GM19438 (cell line): ENCODE results near the gene STRIP1.

Source experiments
- ATAC-seq: cut with Tn5 transposase; IDR thresholded peaks from one replicate; pipeline ENCODE4 v1.9.1; 2021; ENCODE audit warnings: low read depth; ENCODE audit not compliant: unreplicated experiment

Gene STRIP1

DNA sequence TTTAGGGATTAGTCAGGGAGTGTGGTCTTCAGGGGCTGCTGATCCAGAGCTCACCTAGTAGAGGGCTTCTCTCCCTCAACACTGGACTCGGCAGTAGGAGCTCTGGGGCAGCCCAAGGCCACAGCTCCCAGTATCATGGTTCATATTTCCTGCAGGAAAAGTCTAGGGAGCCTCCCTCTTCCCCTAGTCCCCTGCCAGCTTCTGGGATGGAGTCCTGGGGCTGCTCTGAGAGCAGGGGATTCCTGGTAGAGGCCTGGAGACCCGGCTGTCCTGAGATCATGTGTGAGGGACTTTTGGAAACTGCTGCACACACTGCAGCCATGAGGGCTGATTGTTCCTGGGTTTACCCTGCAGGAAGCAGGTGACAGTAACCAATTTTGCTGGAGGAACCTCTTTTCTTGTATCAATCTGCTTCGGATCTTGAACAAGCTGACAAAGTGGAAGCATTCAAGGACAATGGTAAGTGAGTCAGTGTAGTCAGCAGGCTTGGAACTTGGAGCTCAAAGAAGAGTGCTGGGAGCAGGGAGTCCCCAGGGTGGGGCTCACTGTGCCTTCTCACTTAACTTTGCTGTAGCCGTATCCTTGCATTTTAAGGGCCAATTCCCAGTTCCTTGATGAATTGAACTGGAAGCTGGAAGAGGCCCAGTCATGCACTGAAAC is 16.3 kb downstream of the STRIP1 start:
- ATAC-seq: no peak

DNA sequence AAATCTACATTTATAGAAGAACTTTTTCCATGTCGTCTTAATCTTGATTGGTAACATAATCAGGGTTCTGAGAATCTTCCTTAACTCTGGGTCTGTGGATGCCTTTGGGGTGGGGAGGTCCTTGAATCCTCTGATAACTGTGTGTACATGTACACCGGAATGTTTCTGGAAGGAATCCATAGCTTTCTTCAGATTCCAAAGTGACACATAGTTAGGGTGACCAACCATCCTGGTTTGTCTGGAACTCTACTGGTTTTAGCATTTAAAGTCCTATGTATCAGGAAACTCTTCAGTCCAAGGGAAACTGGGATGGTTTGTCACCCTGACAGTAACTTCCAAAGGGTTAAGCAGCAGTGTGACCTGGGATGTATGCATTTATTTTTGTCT is 16.8 kb downstream of the STRIP1 start:
- no peak for ATAC-seq

DNA sequence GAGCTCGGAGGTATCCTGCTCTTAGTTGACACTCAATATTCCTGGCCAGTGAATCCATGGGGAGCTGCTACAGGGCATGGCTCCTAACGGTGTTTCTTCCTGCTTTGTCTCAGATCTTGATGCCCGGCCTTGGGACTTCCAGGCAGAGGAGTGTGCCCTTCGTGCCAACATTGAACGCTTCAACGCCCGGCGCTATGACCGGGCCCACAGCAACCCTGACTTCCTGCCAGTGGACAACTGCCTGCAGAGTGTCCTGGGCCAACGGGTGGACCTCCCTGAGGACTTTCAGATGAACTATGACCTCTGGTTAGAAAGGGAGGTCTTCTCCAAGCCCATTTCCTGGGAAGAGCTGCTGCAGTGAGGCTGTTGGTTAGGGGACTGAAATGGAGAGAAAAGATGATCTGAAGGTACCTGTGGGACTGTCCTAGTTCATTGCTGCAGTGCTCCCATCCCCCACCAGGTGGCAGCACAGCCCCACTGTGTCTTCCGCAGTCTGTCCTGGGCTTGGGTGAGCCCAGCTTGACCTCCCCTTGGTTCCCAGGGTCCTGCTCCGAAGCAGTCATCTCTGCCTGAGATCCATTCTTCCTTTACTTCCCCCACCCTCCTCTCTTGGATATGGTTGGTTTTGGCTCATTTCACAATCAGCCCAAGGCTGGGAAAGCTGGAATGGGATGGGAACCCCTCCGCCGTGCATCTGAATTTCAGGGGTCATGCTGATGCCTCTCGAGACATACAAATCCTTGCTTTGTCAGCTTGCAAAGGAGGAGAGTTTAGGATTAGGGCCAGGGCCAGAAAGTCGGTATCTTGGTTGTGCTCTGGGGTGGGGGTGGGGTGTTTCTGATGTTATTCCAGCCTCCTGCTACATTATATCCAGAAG is 19.4 kb downstream of the STRIP1 start:
- no peak for ATAC-seq

DNA sequence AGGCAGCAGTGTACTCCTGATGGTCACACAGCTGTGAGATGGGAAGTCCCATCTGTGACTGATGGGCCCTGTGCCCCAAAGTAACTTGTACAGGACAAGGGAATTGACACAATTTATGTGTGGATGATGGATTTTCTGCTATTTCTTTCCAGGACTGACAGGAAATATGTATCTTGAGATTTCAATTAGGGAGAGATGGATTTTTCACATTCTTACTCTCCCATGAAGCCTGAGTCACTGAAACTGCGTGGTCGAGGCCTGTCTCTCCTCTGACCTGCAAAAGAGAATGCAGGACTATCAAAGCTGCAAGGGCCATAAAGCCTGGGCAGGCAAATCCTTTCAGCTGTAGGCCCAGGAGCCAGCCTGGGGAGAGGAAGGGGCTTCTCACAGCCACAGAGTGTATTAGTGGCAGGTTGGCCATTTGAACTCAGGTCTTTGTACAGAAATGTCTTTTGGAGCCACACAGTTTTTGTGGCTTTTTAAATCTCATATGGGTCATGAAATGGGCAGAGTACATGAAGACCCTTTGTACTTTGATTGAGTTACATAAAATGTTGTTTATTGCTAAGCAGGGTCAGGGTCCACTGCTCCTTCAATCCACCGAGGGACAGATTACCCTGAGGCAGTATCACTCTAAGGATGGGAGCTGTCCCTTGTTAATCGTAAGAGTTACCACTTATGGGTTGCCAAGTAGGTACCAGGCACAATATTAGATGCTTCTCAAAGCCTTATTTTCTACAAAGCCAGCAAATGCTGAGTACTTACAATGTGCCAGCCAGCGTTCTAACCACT is 21.3 kb downstream of the STRIP1 start:
- no peak for ATAC-seq

DNA sequence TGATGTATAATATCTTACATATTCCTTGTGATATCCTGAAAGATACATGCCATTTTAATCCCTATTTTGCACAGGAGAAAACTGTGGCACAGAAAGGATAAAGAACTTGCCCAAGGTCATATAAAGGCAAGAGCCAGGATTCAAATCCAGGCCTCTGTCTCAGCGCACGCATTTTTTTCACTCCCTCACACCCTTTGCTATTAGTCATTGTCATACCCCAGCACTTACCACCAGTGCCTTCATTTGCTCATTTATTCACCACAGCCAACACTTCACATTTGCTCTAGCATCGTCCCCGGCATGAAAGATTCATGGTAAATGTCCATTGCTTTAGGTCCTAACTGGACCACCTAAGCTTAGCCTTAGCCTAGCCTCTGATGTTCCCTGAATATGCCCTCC is 21.9 kb downstream of the STRIP1 start:
- no peak for ATAC-seq

DNA sequence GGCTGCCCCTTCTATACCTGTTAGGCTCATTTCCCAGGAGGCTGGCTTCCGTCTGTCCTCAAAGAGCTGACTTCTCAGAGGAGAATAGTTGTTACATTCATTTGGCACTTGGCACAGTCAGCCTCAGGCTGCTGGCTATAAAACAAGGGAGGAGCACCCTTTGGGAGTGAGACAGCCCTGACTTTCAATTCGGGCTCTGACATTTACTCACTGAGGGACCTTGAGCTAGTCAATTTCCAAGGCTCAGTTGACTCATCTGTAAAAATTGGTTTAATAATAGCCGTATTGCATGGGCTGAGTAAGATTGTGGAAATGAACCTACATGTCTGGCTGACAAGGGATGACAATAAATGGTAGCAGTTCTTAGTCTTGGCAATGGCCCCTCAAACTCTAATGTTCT is 22.4 kb downstream of the STRIP1 start:
- ATAC-seq: no peak

DNA sequence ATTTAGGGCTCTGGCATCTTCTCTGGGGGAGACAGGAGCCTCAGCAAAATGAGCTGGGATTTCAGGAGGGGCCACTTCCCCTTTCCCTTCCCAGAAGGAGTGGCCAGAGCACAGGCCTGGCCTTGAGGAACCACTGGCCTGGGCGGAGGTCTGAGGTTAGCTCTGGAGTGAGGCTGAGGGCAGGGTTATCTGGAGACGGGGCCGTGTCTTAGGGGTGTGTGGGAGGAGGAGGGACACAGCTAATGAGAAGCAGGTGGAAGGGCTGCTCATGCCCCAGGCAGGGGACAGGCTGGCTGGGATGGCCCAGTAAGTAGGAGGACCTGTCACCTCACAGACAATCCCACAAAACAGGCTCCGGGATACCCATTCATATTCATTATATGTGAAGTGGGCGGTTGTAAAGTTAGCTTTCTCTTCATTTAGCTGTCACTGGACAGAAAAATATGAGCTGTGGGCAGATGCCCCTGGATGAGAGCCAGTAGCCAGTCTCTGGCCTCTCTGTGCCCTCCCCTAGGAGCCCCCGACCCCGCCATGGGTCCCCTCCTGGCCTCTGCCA is 23.6 kb downstream of the STRIP1 start:
- no peak for ATAC-seq

DNA sequence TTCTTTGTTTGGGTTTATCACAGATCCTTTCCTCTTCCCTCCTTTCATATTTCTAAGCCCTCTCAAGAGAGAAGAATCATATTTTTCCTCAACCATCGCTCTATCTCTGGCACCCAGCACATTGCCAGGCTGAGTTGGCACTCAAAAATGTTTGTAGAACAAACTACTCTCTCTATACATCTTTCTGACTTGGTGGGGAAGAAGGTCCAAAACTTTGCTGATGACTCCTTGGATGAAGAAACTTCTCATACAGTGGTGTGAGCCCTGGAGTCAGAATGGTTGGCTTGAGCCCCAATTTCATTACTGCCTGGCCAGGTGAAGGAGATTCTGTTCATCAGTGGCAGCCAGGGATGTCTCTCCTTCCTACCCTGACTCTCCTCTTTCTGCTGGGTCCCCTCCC is 24.2 kb downstream of the STRIP1 start:
- ATAC-seq: no peak

DNA sequence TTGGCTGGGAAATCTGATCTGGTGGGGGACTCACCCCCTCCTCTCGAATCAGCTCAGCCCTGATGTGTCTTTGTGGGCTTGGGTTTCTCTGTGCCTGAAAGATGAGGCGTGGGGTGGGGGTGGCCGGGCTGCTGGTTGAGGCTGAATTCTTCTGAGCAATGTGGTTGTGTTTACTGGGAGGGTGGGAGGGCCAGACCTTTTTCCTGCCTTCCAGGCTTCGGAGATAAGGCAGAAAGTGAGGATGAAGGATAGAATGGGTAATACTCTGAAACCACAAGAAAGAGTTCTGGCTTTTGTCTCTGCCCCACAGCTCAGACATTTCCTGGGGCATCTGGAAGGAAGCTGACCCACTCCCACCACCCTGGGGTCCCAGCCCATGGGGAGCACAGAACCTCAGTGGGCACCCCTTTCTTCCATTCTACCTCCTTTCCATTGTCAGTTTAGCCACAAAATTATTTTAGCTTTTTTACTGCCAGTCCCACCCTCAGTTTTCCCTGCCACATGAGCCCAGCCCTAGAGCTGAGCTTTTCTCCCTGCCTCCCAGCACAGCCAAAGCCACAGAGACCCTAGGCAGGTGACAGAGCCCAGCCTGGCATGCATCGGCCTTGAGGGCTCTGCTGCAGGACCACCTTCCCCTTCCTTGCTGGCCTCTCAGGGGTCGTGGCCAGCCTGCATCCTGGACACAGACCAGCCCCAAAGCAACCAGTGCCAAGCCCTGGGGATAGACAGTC is 24.9 kb downstream of the STRIP1 start:
- no peak for ATAC-seq

DNA sequence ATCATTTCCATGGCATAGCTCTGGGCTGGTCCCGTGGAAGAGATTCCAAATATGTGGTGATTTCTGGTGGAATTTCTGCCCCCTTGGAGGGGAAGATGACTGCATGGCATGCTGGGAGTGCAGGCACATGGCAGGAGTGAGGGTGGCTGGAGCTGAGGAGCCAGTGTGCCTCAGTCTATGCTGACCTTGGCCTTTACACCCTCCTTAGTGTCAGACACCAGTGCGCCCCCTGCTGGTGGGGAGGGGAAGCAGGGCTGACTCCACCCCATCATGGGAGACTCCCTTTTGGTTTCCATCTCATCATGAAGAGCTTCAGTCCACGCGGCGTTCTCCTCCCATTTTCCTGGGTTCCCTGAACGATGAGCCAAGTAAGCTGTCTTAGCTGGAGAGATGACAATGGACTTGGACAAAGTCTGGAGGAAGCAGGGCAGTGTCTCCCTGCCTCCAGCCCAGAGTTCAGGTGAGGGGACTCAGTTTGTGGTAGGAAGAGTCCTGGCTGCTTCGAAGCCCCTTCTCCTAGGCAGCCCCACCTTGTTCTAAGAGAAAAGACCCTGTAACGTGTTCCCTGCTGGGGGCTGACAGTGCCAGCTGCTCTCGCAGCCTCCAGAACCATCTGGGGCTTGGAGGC is 25.7 kb downstream of the STRIP1 start:
- peak; percentile 78 for ATAC-seq

DNA sequence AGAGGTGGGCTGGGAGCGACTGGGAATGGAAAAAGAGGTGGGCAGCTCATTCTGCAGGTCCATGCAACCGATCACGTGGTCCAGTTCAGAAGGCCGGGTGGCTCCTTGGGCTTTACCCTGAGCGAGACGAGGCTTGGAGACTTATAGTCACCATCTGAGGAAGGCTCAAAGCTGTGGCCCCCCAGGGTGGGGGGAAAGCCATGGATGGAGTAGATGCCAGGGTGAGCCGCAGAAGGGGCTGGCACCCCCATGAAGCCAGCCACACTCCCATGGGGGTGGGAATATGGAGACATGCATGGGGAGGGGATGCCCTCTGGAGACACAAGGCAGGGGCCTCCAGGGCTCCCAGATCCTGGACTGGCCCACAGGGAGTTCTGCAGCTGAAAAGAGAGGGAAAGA is 26.2 kb downstream of the STRIP1 start:
- ATAC-seq: no peak

DNA sequence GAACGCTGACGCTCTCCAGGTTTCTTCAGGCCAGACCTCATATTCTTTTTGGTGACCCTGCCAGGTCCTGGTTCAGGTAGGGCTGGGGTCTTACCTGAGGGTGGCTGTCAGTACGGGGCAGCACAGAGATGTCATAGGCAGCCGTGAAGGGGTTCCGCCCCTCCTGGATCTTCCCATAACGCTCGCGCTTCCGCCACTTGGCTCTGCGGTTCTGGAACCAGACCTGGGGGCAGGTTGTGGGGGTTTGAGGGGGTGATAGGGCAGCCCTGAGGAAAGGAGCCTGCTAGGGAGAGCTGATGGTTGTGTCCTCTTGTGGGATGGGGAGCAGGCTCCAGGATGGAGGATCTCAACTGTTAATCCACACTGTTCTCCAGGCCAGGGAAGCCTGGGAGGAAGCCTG is 26.9 kb downstream of the STRIP1 start:
- ATAC-seq: no peak

DNA sequence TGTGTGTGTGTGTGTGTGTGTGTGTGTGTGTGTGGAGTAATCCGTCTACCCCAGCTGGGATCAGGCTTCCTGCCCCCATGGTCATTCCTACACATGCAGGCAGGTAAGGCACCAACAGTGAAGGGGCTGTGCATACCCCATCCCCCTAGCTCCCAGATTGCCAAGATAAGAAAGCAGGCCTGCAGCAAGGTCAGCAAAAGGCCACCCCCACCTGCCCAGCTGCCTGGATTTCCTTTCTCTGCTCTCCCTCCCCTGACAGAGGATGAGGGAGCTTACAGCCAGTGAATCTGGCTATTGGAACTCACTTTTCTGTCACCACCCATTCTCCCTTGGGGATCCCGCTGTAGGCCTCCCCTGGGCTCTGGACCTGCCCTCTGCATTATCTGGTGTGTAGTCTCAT is 28.2 kb downstream of the STRIP1 start:
- ATAC-seq: no peak

DNA sequence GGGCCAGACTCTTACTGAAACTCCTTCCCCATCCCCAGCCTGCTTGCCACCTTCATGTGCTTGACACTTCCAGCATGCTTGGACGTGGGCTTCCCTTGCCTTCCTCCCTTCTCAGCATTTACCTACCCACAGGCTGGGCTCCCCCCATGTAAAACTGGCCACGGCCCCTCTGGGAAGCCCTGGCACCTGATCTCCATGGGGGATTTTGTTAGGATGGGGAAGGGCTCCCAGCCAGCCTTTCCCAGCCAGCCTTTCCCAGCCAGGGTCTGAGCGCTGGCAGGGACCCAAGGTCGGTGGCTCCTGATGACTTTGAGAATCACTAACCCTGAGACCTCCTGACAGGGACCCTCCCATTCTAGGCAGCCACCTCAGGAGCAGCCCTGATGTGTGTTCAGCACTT is 29.4 kb downstream of the STRIP1 start:
- no peak for ATAC-seq

DNA sequence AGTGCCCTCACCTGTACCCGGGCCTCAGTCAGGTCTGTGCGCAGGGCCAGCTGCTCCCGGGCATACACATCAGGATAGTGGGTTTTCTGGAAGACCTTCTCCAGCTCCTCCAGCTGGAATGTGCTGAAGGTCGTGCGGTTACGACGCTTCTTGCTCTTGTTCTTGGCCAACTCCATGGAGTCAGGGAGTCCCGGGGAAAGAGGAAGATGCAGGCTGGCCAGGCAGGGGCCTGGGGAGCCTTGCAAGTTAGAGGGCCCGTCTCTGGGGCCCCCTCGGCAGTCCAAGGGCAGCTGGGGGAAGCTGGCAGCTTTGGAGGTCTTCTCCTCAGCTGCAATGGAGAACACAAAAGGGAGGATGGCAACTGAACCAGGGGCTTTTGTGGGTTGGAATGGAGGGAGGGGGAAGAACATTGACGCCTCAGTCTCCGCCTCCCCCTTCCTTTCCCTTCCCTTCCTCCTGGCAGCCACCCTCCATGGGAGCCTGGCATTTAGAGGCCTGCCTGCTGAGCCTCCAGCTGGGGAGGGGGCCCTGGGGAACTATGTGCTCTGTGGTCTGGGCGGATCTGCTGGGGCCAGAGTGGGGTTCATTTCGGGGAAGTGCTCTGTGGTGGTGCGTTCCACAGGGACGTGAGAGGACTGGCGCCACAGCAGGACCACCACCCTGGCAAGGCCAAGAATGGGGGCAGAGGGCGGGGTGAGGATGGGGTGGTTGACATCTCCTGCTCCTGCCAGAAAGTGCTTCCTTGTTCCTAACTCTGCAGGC is 30.3 kb downstream of the STRIP1 start:
- ATAC-seq: no peak

DNA sequence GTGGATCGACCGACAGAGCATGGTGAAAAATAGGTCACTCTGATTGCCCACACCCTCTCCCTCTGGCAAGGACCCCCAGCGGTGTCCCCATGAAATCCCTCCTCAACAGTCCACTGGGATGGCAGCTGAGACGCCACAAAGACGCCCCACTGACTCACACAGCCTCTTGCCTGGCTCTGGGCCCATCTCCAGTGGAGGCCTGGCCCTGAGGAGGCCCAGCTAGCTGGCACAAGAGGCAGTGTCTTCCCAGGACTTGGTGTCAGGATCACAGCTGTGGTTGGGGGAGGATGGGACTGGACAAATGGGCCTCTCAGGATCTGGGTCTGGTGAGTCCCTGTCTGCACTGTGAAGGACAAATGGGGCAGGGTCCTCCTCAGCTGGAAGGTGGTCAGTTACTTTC is 31.4 kb downstream of the STRIP1 start:
- ATAC-seq: no peak

DNA sequence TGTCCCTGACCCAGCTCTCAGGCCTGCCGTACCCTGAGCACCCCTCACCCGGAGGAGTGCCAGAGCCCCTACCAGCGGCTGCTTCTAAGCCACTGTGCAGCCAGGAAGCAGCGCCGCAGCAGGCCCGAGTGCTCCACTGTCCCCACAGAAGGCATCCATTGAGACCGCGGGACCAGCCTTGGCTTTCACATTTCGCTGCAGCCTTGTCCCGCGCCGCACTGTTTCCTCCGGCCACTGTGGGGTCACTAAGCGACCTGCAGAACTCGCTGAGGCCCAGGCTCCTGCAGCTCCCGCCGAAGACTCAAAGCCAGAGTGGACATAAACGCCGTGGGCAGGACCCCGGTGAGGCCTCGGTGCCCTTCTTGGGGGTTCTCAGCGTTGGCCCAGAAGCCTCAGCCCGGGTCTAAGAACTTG is 33.1 kb downstream of the STRIP1 start:
- ATAC-seq: no peak

DNA sequence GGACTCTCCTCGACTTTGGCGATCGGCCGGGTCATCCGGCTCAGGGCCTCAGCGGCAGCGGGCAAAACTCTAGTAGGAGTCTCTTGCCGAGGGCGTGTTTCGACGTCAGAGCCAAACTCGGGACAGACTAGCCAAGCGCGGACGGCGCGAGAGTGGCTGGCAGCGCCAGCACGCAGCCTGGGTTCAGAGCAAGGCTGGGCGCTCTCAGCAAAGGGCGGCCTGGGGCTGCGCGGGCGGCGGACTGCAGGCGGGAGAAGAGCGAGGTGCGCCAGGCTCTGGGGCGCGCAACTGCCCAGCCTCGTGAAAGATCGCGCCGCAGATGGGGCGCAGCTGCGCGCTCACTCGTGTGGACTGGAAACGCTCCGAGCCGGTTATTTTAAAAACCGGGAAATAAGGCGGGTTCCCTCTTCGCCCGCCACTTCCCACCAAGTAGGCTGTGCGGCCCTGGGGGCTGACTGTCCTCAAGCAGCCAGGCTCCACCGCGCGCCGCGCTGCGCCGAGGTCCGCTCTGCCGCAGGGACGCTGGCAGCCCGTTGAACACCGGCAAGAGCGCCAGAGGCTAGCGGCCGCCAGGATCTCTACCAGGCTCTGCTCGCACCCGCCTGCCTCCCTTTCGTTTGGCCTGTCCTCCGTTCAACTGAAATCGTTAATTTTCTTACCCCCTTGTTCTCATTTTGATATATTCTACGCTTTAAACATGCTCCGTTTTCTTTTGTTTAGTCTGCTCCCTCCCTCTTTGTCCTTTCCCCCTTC is 33.6 kb downstream of the STRIP1 start:
- no peak for ATAC-seq
